Fibroblast of upper back skin (primary cell): ENCODE results near the gene PPARG.
"Not testable (repeated sequence)": the region's sequence is repeated elsewhere in the genome, so short reads cannot be mapped to it uniquely, and the experiment has no call there.

ENCODE experiments used
- DNase-seq: peaks from one replicate; pipeline ENCODE4 v3.0.0-alpha.2; 2013

Gene PPARG

DNA sequence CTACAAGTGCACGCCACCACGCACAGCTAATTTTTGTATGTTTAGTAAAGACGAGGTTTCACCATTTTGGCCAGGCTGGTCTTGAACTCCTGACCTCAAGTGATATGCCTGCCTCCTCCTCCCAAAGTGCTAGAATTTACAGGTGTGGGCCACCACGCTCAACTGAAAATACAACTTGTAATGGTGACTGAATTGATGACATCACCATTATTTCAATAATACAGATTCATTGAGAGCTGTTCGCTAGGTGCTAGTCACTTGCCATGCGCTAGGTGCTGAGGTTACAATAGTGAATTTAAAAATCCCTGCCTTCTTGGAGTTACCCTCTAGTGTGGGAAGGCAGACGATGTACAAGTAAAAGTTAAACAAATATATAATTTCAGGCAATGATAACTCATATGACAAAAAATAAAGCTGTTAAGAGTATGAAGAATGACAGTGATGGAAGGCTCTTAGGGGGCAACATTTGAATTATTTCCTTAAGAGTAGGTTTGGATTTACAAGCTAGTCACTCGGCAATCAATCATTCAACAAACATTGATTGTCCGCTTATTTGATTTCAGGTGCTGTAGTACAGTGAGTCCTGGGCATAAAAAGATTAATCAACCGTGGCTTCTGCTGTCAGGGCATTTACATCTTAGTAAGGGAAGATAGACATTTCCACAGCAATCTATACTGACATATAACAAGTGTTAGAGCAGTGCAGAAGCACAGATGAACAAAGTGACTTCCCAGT lies 9.1 kb upstream of the PPARG start:
- no peak for DNase-seq

DNA sequence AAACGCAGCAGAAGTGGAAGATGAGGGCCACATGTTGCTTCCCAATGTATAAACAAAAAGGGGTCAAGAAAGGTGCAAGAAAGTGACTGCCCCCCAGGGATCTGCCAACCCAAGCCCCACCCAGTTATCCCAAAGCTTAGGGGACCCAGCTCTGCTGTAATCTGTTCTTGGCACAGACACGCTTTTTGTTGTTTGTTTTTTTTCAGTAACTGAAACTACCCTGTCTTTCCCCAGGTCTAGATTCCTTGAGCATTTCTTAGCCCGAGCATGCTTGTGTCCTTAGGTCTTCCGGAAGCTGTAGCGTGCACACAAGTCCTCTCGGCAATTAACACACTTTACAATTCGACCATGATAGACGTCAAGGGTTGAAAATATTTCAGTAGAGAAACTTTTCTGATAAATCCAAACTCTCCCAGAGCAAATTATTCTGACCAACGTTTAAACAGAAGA lies 8.5 kb upstream of the PPARG start:
- DNase-seq: no peak

DNA sequence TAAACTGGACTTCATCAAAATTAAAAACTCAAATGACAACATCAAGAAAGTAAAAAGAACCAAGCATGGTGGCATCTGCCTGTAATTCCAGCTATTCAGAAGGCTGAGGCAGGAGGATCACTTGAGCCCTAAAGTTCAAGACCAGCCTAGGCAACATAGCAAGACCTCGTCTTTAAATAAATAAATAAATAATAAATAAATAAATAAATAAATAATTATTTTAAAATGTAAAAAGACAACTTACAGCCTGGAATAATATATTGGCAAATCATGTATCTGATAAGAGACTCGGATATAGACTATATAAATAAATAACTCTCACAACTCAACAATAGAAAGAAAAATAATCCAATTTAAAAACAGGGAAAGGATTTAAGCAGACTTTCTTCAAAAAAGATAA lies 4.3 kb upstream of the PPARG start:
- no peak for DNase-seq

DNA sequence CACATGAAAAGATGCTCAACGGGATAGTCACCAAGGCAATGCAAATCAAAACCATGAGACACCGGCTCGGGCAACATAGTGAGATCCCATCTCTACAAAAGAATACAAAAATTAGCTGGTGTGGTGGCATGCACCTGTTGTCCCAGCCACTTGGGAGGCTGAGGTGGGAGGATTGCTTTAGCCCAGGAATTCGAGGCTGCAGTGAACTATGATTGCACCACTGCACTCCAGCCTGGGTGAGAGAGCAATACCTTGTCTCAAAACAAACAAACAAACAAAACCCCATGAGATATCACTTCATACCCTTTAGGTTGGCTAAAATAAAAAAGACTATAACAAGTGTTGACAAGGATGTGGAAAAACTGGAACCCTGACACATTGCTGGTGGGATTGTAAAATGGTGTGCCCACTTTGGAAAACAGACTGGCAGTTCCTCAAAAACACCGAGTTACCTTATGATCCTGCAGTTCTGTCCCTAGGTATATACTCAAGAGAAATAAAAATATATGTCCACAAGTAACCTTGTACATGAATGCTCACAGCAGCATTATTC lies 3.8 kb upstream of the PPARG start:
- DNase-seq: no peak

DNA sequence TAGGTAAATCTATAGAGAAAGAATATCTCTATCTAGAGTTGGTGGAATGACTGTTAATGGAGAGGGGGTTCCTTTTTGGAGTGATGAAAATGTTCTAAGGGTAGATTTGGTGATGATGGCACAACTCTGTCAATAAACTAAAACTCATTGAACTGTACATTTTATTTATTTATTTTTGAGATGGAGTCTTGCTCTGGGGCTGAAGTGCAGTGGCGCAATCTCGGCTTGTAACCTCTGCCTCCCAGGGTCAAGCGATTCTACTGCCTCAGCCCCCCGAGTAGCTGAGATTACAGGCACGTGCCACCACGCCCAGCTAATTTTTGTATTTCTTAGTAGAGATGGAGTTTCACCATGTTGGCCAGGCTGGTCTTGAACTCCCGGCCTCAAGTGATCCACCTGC lies 3.1 kb upstream of the PPARG start:
- not testable (repeated sequence) for DNase-seq

DNA sequence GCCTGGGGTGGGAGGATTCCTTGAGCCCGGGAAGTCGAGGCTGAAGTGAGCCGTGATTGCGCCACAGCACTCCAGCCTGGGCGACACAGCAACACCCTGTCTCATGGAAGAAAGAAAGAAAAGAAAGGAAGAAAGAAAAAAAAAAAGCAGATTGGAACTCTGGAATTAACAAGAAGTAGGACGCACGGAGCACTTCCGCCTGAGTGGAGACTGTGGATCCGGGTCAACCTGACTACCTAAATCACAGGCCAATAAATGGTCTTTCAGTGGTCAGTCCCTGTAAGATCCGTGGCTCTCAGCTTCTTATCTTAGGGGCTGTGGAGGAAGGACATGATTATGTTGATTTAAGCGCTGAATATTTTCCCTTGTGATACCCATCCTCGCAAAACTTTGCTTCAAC lies 2.4 kb upstream of the PPARG start:
- DNase-seq: no peak

DNA sequence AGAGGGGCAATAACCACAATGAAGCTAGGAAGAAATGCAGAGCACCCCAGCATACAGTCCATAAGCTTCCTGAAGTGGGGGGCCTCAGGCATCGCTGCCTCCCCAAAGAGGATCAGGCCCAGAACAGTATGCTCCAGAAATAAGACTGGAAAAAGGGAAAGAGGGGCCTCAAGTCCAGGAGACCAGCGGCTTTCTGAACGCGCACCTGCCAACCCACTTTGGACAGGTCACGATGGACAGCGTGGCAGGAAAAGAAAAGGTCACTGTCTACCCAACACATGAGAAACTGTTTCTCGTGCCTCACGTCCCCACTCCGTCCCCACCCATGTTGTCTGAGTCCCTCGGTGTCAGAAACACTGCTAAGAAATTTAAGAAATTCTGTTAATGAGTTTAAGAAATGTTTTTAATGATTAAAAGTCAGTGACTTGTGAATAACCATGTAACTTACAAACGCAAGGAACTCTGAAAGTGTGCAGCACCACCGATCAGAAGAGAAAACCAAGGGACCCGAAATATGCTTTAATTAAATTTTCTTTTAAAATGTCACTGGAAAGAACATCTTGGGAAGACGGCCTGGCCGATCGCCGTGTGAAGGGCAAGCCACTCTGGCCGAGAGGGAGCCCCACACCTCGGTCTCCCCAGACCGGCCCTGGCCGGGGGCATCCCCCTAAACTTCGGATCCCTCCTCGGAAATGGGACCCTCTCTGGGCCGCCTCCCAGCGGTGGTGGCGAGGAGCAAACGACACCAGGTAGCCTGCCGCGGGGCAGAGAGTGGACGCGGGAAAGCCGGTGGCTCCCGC lies 1.7 kb upstream of the PPARG start:
- no peak for DNase-seq

DNA sequence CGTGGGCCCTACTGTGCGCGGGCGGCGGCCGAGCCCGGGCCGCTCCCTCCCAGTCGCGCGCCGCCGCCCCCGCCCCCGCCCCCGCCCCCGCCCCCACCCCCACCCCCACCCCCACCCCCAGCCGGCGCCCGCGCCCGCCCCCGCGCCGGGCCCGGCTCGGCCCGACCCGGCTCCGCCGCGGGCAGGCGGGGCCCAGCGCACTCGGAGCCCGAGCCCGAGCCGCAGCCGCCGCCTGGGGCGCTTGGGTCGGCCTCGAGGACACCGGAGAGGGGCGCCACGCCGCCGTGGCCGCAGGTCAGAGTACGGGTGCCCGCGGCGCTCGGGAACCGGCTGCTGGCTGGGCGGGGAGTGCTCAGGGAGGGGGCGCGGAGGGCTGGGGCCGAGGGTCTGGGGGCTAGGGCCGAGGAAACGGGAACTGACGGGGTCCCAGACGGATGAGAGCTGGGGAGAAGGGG lies 1.1 kb upstream of the PPARG start:
- DNase-seq: no peak

DNA sequence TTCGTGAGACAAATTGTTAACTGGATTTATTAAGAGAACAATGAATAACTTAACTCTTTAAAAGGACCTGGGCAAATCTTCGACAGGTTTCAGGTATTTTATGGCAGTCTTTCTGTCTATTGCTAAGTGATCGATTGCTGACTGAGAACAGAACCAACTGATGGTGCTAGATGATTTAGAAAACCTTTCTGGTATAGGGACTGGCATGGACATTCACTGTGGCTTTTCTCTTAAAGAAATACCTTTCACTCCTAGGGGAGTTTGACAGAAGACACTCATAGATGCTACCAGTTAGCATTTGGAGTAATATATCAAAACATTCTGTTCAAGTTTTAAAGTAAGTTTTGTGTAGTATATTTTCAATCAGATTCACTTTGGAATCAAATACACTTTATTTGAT lies 654 bp downstream of the PPARG start:
- DNase-seq: no peak

DNA sequence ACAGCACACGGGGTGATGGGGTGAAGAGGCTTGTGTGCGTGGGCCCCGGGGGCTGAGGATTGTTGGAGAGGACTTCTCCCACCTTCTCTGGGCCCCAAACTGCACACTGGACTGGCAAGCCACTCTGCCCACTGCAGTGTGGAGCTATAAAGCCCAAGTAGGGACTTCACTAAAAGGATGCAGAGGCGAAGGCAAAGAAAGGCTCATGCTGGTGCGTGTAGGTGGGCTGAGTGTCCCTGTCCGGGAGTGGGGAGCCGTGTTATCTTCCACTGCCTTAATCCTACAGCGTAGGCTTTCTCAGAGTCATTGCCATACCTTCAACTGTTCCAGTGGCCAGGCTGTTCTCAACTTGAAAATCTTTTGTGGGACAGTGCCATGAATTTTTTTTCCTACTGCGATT lies 3.9 kb downstream of the PPARG start:
- no peak for DNase-seq

DNA sequence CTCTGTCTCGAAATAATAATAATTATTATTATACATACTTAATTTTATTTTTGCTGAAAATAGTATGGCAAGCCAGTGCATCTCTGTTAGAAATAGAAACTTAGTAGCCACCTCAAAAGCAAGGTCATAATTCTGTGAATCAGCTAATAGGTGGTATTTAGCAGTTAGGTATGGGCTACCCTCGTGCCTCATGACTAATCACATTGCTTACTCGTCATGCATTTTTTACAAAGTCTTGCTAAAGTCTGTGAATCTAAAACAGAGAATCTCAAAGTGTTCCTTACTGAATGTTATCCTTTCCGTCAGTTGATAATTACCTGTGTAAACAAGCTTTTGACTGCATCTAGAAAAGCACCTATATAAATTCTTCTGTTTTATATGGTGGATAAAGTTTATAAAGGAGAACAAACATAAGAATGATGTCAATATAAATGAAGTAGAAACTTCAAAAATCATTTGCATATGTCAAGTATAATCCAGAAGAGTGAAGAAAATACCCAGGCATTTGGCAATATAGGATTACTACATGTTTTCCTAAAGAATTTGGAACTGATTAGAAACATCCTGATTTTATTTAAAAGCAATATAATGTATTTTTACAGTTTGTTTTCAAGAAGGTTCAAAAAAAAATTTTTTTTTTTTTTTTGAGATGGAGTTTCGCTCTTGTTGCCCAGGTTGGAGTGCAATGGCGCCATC lies 6.2 kb downstream of the PPARG start:
- DNase-seq: peak; percentile 65

DNA sequence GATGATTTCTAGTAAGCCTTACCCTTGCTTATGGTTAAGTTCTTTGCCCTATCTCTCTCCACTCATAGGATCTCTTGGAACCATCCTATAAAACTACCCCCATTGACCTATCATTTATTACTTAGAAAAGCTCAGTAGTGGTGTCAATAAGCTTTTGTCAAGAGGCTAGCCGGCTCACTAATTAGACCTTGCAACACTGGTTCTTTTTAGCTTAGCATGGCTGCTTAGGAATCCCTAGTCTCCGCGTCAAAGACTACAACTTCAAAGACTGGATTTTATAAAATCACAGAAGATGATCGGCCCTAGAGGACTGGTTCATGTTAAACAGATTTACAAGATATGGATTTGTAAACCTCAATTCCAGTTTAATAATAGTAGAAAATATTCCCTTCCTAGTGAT lies 7.6 kb downstream of the PPARG start:
- no peak for DNase-seq

DNA sequence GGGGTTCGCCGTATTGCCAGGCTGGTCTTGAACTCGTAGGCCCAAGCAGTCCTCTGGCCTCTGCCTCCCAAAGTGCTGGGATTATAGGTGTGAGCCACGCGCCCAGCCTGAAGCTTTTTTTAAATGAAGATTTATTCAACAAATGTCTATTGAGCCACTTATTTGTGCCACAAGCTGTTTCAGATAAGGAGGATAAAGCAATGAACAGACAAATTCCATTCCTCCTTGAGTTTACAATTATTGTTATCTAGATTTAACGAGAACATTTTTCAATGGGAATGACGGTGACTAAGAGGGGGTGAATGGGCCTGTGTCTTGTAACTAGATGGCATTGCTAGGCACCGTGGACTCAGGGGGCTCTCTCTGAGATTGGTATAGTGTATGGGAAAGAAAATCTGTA lies 10.2 kb downstream of the PPARG start:
- no peak for DNase-seq

DNA sequence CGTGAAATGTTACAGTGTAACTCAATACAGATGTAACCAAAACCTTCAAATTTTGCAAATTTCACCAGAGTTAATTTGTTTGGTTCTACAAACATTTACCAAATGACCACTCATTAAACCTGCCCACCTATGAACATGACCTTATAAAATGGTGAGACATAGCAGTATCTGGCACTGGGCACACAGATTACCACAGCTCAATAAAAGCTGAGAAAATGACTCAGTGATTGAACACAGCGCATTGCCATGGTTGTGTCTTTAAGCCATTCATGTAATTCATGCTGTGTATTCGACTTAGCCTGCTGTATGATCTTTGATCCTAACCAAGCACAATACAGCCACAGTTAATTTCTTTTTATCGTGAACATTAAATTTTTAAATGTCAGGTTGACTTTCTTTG lies 11.3 kb downstream of the PPARG start:
- DNase-seq: no peak

DNA sequence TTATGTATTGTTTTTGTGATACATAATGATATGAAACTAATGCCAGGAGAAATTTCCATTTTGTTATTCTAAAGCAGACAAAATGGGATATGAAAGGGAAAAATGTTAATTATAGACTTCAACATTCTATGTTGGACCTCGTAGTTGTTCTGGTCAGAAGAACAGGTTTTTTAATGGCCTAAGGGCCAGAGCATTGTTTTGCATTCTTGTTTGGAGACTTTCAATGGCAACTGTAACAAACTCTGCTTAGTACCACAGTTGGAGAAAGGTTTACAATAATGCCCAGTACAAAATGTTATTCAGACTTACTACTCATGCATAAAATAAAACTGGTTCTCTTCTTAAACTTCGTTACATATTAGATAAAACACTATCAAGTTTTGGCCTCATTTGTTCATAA lies 12.2 kb downstream of the PPARG start:
- no peak for DNase-seq

DNA sequence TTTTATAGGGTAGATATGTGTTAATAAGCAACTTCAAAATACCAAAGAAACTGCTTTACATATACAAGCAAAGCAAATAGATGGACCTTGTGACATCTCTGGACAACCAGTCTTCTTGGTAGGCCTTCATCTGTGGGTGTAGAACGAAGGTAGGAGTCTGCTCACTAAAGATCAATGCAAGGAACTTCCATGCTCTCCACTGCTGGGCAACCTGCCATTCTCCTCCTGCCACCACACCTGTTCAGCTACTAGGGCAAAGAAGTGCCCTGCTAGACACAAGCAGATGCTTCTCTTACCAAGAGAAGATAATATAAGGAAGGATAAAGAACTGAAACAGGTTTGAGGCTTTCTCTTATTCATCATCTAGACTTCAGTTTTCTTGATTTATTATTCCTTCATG lies 12.6 kb downstream of the PPARG start:
- no peak for DNase-seq

DNA sequence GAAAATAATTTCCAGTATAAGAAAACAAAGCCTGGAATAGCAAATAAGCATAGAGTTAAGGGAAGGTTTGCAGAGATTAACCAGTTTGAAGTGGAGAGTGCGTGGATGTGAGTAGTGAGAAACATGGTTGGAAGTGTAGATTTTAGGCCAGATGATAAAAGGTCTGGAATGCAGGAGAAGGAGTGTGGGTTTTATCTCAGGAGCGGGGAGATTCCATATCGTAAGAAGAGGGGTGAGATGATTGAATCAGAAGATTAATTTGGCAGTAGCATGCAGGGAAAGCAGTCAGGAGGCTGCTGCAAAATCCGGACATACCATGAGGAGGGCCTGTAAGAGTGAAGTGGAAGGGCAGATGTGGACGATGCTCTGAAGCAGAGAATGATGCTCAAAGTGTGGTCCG lies 13.7 kb downstream of the PPARG start:
- DNase-seq: no peak

DNA sequence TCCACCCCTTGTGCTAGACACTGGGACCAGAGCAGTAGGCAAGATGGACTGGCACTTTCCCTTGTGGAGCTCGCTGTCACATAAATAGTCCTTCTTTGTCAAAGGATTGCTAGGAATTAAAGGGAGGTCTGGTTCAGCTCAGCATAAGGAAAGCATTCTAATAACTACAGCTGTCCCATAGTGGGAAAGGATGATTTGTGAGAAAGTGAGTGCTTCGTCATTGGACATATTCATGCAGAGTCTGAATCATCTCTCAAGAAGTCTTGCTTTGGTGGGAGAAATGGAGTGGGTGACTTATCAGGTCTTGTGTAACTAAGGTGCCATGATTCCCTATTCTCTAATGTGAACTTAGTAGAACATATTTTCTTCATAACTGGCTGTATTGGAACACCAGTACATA lies 14.7 kb downstream of the PPARG start:
- DNase-seq: peak; percentile 94

DNA sequence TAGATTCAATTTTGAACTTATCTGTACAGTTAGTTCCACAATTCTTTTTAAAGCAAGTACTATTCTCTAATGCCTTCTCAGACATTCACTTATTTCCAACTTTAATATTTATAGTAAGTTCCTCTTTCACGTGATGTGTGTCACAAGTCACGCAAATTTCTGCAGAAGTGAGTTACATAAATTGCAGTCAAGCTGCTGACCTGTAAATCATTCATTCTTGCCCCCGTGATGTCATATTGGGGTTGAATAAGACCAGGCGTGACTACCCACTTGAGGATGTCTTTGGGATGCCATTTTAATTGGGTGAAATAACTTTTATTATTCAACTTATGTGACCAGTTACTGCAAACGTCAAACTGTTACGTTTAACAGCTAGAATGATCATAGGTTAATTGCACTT lies 15.1 kb downstream of the PPARG start:
- DNase-seq: no peak

DNA sequence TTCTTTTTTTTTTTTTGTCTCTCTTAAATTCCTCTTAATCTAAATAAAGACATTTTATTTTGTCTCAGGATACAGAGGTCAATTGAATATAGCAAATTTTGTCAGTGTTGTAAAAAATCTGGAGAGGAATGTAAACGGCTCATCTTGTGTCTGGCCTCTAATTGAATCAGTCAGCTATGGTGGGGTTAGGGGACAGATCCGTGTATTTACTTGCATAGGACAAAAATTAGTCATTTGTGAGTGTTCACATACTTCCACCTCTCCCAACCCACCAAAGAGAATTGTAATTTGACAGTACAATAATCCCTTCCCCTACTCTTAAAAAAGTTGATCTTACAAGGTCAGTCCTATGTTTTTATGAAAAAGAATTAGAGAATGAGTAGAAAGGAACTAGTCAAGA lies 18.3 kb downstream of the PPARG start:
- peak; percentile 40 for DNase-seq

DNA sequence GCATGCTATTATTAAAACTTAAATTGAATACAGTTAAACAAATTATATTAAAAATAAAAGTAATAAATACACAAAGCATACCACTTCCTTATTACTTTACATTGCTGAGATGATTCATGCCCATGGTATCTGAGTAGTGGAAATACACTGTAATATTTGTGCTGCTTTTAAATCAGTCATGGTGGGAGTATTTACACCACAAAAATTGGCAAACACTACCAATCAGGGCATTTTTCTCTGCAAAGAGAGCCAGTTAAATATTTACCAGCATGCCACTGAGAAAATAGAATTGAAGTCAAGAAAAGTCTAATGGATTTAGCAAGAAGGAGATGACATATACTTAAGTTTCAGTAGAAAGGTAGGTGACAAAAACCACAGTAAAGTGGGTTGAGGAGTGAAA lies 19.6 kb downstream of the PPARG start:
- DNase-seq: peak; percentile 94

DNA sequence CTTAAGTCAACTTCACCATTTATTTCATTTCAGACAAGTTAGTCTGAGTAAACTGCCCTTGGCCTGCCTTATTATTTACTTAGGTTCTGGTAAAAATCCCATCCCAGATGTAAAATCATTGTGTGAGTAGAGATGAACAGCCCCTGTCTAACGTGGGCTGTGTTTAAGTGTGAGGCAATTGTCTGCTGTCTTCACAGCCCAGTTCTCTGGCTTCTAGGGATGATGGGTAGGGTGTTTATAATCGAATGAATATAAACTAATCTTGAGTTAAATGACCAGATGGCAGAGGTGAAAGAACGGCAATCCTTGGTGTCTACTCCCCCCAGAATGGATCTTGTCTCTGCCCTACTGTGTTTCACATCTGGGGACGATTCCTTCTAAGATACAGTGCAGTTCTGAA lies 20.8 kb downstream of the PPARG start:
- DNase-seq: no peak

DNA sequence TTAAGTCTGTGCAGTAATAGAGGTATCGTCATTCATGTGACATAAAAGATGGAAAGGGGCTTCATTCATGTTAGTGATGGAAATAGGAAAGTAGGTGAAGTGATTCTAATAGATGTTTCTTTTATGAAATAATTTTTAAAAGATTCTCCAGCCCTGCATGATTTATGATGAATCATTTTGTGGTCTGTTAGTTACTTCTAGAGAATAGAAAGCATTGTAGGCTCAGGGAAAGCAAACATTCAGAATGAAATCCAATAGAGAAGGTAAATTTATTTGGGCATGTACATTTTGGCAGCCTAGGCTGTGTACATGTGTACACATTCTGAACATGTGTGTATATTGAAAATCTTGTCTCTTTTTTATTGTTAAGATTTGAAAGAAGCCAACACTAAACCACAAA lies 23.1 kb downstream of the PPARG start:
- DNase-seq: no peak

DNA sequence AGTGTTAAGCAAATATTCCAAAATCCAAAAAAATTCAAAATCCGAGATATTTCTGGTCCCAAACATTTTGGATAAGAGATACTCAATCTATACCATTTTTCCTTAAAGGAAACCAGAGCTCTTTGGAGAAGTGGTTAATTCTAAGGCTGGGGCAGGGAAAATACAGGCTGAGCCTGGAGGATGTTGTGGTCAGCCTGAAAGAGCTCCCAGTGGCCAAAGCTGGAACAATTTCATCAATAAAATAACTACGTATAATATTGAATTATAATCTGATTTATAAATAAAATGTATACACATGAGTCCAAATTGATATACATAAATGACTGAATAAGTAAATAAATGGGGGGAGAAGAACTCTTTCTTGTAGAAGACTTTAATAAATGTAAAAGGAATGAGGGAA lies 24.6 kb downstream of the PPARG start:
- DNase-seq: no peak
